ENCODE results near the gene HDAC1. TPM values are rescaled to one million over a fixed set of nuclear protein-coding genes. Genes with fewer than 3 reads are reported as not detected.

HDAC1 gene
- total RNA-seq, 1 donor from 2014 or later, result 36.9 TPM

GRCh38 chr1:32266921-32267591 is 24.8 kb upstream of the HDAC1 start:
- Mint-ChIP-seq H3K27ac (ENCODE audit: unreplicated experiment) (no peak overlapping the region), H3K27me3 (ENCODE audit: unreplicated experiment) (no peaks in the 10 kb centered on the region), H3K36me3 (ENCODE audit: unreplicated experiment) (no peaks in the 10 kb centered on the region), H3K4me3 (ENCODE audit: unreplicated experiment) (no peak overlapping the region), H3K9me3 (ENCODE audit: unreplicated experiment) (peaks cover under 1% of the 10 kb centered on the region), H3K4me1 (ENCODE audit: low read depth, unreplicated experiment) (peaks cover 5% of the 10 kb centered on the region)
- TF ChIP-seq, protein P1, sequence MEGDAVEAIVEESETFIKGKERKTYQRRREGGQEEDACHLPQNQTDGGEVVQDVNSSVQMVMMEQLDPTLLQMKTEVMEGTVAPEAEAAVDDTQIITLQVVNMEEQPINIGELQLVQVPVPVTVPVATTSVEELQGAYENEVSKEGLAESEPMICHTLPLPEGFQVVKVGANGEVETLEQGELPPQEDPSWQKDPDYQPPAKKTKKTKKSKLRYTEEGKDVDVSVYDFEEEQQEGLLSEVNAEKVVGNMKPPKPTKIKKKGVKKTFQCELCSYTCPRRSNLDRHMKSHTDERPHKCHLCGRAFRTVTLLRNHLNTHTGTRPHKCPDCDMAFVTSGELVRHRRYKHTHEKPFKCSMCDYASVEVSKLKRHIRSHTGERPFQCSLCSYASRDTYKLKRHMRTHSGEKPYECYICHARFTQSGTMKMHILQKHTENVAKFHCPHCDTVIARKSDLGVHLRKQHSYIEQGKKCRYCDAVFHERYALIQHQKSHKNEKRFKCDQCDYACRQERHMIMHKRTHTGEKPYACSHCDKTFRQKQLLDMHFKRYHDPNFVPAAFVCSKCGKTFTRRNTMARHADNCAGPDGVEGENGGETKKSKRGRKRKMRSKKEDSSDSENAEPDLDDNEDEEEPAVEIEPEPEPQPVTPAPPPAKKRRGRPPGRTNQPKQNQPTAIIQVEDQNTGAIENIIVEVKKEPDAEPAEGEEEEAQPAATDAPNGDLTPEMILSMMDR (IDR thresholded peaks at IDR 0.05; ENCODE audit: partially characterized antibody, unreplicated experiment), result no peak
- DNase-seq, result no peak

GRCh38 chr1:32269744-32270143 is 22.1 kb upstream of the HDAC1 start:
- Mint-ChIP-seq H3K27me3 (ENCODE audit: unreplicated experiment) (peaks cover 3% of the 10 kb centered on the region), H3K36me3 (ENCODE audit: unreplicated experiment) (peaks cover 4% of the 10 kb centered on the region), H3K9me3 (ENCODE audit: unreplicated experiment) (peaks cover 2% of the 10 kb centered on the region), H3K27ac (ENCODE audit: unreplicated experiment) (no peak overlapping the region), H3K4me1 (ENCODE audit: low read depth, unreplicated experiment) (peaks cover 5% of the 10 kb centered on the region), H3K4me3 (ENCODE audit: unreplicated experiment) (no peak overlapping the region)
- no peak for DNase-seq
- TF ChIP-seq, protein P1 (IDR thresholded peaks at IDR 0.05; ENCODE audit: partially characterized antibody, unreplicated experiment), result no peak

GRCh38 chr1:32272557-32273390 is 19.1 kb upstream of the HDAC1 start:
- Mint-ChIP-seq H3K4me1 (ENCODE audit: low read depth, unreplicated experiment) (no peaks in the 10 kb centered on the region), H3K36me3 (ENCODE audit: unreplicated experiment) (peaks cover 4% of the 10 kb centered on the region), H3K27me3 (ENCODE audit: unreplicated experiment) (peaks cover 3% of the 10 kb centered on the region), H3K27ac (ENCODE audit: unreplicated experiment) (no peak overlapping the region), H3K4me3 (ENCODE audit: unreplicated experiment) (no peak overlapping the region), H3K9me3 (ENCODE audit: unreplicated experiment) (peaks cover 2% of the 10 kb centered on the region)
- TF ChIP-seq, protein P1 (IDR thresholded peaks at IDR 0.05; ENCODE audit: partially characterized antibody, unreplicated experiment), result no peak
- DNase-seq, result no peak

GRCh38 chr1:32273391-32274208 is 18.3 kb upstream of the HDAC1 start:
- Mint-ChIP-seq H3K27ac (ENCODE audit: unreplicated experiment) (no peak overlapping the region), H3K27me3 (ENCODE audit: unreplicated experiment) (peaks cover 3% of the 10 kb centered on the region), H3K4me3 (ENCODE audit: unreplicated experiment) (no peak overlapping the region), H3K4me1 (ENCODE audit: low read depth, unreplicated experiment) (no peaks in the 10 kb centered on the region), H3K9me3 (ENCODE audit: unreplicated experiment) (peaks cover 2% of the 10 kb centered on the region), H3K36me3 (ENCODE audit: unreplicated experiment) (peaks cover 4% of the 10 kb centered on the region)
- DNase-seq, result no peak
- TF ChIP-seq, protein P1 (IDR thresholded peaks at IDR 0.05; ENCODE audit: partially characterized antibody, unreplicated experiment), result no peak
